Central memory CD8-positive, alpha-beta T cell (primary cell): ENCODE measurements around the gene NTN1.
A peak's percentile ranks its signal among the peaks of the same experiment; 100 is the strongest.
"Not testable (repeated sequence)": the region's sequence is repeated elsewhere in the genome, so short reads cannot be mapped to it uniquely, and the experiment has no call there.

Source experiments
- ATAC-seq: fragments of 150-1000 bp; cut with Tn5 transposase; replicated peaks from 2 replicates; pipeline ENCODE4 v1.10.0; 2022; ENCODE audit warnings: mild to moderate bottlenecking, moderate FRiP score, moderate number of reproducible peaks; ENCODE audit not compliant: poor library complexity, severe bottlenecking; ENCODE audit errors: extremely low read depth
- DNase-seq, 2 donors: peaks; one replicate each; pipeline ENCODE4 v3.0.0; 2021; ENCODE audit warnings: low spot score in 2 of 2
- H3K27ac Mint-ChIP-seq: one replicate; pipeline ENCODE4 v1.8.0; 2022; ENCODE audit warnings: low read depth, mild to moderate bottlenecking, moderate library complexity, mixed read lengths
- H3K27me3 Mint-ChIP-seq: one replicate; pipeline ENCODE4 v1.8.0; 2022; ENCODE audit warnings: mixed read lengths
- H3K36me3 Mint-ChIP-seq: one replicate; pipeline ENCODE4 v1.8.0; 2022; ENCODE audit warnings: mild to moderate bottlenecking, moderate library complexity, mixed read lengths; ENCODE audit not compliant: insufficient read depth
- H3K4me1 Mint-ChIP-seq: one replicate; pipeline ENCODE4 v1.8.0; 2022; ENCODE audit warnings: mixed read lengths
- H3K4me3 Mint-ChIP-seq: one replicate; pipeline ENCODE4 v1.8.0; 2022; ENCODE audit warnings: mild to moderate bottlenecking, moderate library complexity, mixed read lengths
- H3K9me3 Mint-ChIP-seq: one replicate; pipeline ENCODE4 v1.8.0; 2022; ENCODE audit warnings: mixed read lengths

The NTN1 gene

DNA sequence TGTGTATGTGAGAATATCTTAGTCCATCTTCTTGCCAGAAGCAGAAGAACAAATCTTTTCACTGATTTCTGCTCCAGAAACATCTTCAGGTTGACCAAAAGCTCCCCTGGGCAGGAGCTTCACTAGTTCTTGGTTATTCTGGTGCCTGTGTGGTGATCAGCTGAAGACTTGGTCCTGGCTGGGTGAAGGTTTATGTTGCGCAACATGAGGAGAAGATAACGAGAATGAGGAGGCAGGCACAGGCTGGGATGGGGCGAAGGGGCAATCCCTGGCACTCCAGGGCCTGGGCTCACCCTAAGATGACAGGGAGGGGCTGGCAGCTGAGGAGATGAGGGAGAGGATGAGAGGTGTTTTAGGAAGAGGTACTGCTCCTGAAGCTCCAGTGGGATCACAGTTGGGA is 232.0 kb downstream of the NTN1 start:
- no peak for ATAC-seq

DNA sequence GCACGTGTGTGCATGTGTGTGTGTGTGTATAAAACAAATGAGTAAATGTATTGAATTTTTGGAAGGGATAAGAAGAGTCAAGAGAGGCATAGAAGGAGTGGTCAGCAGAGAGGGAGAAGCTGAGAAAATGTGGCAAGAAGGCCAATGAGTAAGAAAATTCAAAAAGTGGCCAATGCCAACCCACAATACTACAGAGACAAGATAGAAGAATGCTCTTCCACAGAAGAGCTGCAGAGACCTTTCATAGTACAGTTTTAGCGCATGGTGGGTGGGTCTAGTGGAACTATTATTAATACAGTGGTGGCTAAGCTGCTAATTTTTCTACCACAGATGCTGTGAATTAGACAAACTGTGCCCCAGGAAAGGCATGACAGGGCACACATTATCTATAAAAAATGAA is 233.5 kb downstream of the NTN1 start:
- ATAC-seq (no peak), DNase-seq (no peak)
- no peaks in the 10 kb centered on the region for H3K9me3 Mint-ChIP-seq
- H3K4me3 Mint-ChIP-seq: no peak overlapping the region
- no peaks in the 10 kb centered on the region for H3K27me3 Mint-ChIP-seq
- peaks cover 8% of the 10 kb centered on the region for H3K36me3 Mint-ChIP-seq
- no peak overlapping the region for H3K27ac Mint-ChIP-seq
- peaks cover 22% of the 10 kb centered on the region for H3K4me1 Mint-ChIP-seq

More for the DNA sequence above, 232.0 kb downstream of the NTN1 start:
- no peak overlapping the region for H3K27ac Mint-ChIP-seq
- no peak overlapping the region for H3K4me3 Mint-ChIP-seq
- peaks cover 16% of the 10 kb centered on the region for H3K4me1 Mint-ChIP-seq
- H3K36me3 Mint-ChIP-seq: peaks cover 9% of the 10 kb centered on the region
- no peak for DNase-seq
- no peaks in the 10 kb centered on the region for H3K9me3 Mint-ChIP-seq
- H3K27me3 Mint-ChIP-seq: no peaks in the 10 kb centered on the region

DNA sequence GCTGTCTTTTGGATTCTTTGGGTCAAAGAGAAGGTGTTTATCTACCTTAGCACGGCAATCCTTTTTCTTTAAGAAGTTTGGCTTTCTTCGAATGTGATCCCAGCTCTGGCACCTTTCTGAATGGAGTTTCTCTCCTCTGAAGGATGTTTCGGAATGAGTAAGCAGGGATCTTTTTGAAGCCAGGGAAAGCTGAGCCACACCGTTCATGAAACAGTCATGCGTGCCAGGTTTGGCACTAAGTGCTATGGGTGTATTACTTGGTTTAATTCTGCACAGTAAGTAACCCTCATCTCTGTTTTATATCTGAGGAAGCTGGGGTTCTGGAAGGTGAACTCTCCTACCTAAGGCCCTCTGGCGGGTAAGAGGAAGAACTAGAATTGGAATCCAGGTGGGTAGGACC is 234.5 kb downstream of the NTN1 start:
- no peak overlapping the region for H3K4me3 Mint-ChIP-seq
- no peaks in the 10 kb centered on the region for H3K27me3 Mint-ChIP-seq
- no peak overlapping the region for H3K27ac Mint-ChIP-seq
- peaks cover 22% of the 10 kb centered on the region for H3K4me1 Mint-ChIP-seq
- ATAC-seq: no peak
- peaks cover 4% of the 10 kb centered on the region for H3K36me3 Mint-ChIP-seq
- no peaks in the 10 kb centered on the region for H3K9me3 Mint-ChIP-seq
- no peak for DNase-seq

DNA sequence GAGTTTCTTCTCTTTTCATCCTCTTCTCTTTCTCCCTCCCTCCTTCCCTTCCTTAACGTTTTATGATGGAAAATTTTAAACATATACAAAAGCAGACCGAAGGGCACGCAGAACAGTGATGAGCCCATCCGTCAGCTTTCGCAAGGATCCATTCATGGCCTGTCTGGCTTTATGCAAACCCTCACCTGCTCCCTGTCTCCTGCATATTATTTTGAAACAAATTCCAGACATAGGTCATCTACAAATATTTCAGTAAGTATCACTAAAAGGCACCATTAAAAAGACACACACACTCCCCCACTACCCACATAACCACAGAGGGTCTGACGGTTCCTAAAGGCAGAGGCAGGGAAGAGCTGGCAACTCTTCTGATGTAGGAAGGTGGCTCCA is 235.0 kb downstream of the NTN1 start:
- H3K27me3 Mint-ChIP-seq: no peaks in the 10 kb centered on the region
- H3K4me1 Mint-ChIP-seq: peaks cover 22% of the 10 kb centered on the region
- no peaks in the 10 kb centered on the region for H3K9me3 Mint-ChIP-seq
- no peak for ATAC-seq
- DNase-seq: no peak
- peak overlapping the region; percentile 25 for H3K27ac Mint-ChIP-seq
- peaks cover 4% of the 10 kb centered on the region for H3K36me3 Mint-ChIP-seq
- H3K4me3 Mint-ChIP-seq: no peak overlapping the region

- H3K4me3 Mint-ChIP-seq: no peak overlapping the region
- H3K27me3 Mint-ChIP-seq: no peaks in the 10 kb centered on the region
- H3K4me1 Mint-ChIP-seq: peaks cover 22% of the 10 kb centered on the region
- H3K27ac Mint-ChIP-seq: peak overlapping the region; percentile 25
- no peak for DNase-seq
- H3K9me3 Mint-ChIP-seq: no peaks in the 10 kb centered on the region
- H3K36me3 Mint-ChIP-seq: peaks cover 4% of the 10 kb centered on the region
- ATAC-seq: no peak
Observed at GRCh38 chr17:9256751-9257629, 235.7 kb downstream of the NTN1 start.

DNA sequence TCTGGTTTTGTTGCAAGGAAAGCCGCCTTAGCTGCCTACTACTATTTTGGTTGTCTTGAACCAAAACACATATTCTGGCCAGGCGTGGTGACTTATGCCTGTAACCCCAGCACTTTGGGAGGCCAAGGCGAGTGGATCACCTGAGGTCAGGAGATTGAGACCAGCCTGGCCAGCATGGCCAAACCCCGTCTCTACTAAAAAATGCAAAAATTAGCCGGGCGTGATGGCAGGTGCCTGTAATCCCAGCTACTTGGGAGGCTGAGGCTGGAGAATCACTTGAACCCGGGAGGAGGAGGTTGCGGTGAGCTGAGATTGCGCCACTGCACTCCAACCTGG is 236.3 kb downstream of the NTN1 start:
- not testable (repeated sequence) for H3K27me3 Mint-ChIP-seq, ATAC-seq, H3K9me3 Mint-ChIP-seq, H3K36me3 Mint-ChIP-seq, H3K4me3 Mint-ChIP-seq, DNase-seq, H3K27ac Mint-ChIP-seq
- H3K4me1 Mint-ChIP-seq: peaks cover 22% of the 10 kb centered on the region

DNA sequence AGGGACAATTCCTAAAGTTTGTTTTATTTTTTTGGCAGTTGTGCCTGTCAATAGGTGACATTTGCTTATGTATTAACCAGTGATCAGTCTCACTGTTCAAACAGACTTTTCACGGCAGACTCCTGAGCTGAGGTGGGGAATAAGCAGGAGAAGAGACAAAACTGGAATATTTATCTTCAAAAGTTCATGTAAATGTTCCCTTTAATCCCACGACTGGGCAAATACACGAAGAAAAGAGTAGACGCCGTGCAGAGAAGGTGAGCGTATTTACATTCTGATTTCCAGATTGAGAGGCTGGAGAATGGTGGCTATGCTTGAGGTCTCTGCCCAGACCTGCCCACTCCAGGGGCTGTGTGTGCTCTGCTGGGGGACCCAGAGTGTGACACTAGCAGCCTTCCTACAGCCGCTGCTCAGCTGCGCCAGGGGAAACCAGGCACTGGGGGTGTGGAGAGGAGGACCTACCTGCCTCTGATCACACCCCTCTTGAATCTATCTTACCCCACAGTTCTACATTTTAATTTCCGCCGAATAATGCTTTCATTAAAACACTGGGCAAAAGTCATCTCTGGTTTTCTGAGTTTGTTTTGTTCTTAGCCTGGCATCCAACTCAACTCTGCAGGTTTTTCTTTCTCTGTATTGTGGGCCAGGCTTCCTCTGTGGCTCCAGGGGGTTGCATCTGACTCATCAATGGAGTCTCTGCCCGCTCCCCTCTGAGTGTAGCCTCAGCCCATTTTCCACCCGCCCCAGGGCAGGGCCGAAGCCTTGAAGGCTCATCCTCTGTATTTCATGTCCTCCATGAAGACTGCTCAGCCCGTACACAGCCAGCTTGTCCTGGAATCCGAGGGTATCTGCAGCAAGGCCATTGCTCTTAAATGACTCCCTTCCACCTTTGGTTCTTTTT is 237.1 kb downstream of the NTN1 start:
- ATAC-seq (no peak), DNase-seq (no peak)
- peaks cover 15% of the 10 kb centered on the region for H3K4me1 Mint-ChIP-seq
- peaks cover 1% of the 10 kb centered on the region for H3K36me3 Mint-ChIP-seq
- H3K27me3 Mint-ChIP-seq: no peaks in the 10 kb centered on the region
- no peak overlapping the region for H3K27ac Mint-ChIP-seq
- no peaks in the 10 kb centered on the region for H3K9me3 Mint-ChIP-seq
- H3K4me3 Mint-ChIP-seq: no peak overlapping the region

DNA sequence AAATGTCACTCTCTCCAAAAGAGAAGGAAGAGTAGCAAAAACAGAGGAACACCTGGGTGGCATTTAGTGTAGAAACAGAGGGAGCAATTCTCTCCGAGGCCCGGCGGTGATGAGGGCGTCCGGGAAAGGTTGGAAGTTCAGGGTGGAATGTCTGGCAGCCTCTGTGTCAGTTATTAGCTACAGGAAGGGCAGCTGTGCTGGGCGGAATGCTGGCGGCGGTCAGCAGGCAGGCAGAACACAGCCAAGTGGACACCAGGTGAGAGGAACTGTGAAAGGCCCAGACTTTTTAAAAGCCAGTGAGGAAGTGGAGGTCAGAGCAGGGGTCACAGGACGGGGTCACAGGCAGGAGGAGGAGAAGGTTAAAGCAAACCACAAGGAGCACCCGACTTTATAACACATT is 238.1 kb downstream of the NTN1 start:
- Mint-ChIP-seq H3K27me3 (no peaks in the 10 kb centered on the region), H3K4me3 (no peak overlapping the region), H3K9me3 (no peaks in the 10 kb centered on the region), H3K27ac (no peak overlapping the region), H3K4me1 (peaks cover 11% of the 10 kb centered on the region), H3K36me3 (peaks cover 1% of the 10 kb centered on the region)
- ATAC-seq (no peak), DNase-seq (no peak)

- H3K4me3 Mint-ChIP-seq: no peak overlapping the region
- no peak overlapping the region for H3K27ac Mint-ChIP-seq
- peaks cover 11% of the 10 kb centered on the region for H3K4me1 Mint-ChIP-seq
- ATAC-seq: no peak
- no peaks in the 10 kb centered on the region for H3K9me3 Mint-ChIP-seq
- H3K36me3 Mint-ChIP-seq: no peaks in the 10 kb centered on the region
- no peaks in the 10 kb centered on the region for H3K27me3 Mint-ChIP-seq
- no peak for DNase-seq
Observed at GRCh38 chr17:9261081-9262012, 240.0 kb downstream of the NTN1 start.

GRCh38 chr17:9266031-9266680 is 244.8 kb downstream of the NTN1 start:
- no peak overlapping the region for H3K4me3 Mint-ChIP-seq
- H3K27ac Mint-ChIP-seq: no peak overlapping the region
- H3K4me1 Mint-ChIP-seq: no peaks in the 10 kb centered on the region
- DNase-seq (no peak), ATAC-seq (no peak)
- H3K9me3 Mint-ChIP-seq: no peaks in the 10 kb centered on the region
- no peaks in the 10 kb centered on the region for H3K27me3 Mint-ChIP-seq
- H3K36me3 Mint-ChIP-seq: peaks cover 3% of the 10 kb centered on the region

- peaks cover 3% of the 10 kb centered on the region for H3K36me3 Mint-ChIP-seq
- ATAC-seq (no peak), DNase-seq (no peak)
- no peak overlapping the region for H3K4me3 Mint-ChIP-seq
- H3K27me3 Mint-ChIP-seq: no peaks in the 10 kb centered on the region
- no peaks in the 10 kb centered on the region for H3K9me3 Mint-ChIP-seq
- H3K4me1 Mint-ChIP-seq: no peaks in the 10 kb centered on the region
- H3K27ac Mint-ChIP-seq: no peak overlapping the region
Observed at GRCh38 chr17:9266697-9267117, 245.4 kb downstream of the NTN1 start.

DNA sequence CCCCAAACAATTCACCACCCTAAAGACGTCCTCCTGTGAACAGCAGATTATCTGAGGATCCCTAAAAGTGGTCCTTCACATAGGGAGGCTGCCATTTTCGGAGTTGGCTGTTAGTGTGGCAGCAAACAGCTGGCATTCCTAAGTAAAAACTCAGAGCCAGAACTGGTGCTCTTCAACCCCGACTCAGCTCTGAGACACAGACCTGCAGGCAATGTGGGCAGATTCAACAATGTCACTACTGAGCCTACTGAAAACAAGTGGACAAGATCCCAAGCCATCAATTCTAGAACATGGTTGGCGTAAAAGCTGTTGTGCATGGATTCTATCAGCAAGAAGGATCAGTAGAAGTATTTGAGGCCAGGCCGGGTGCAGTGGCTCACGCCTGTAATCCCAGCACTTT is 247.2 kb downstream of the NTN1 start:
- ATAC-seq (no peak), DNase-seq (no peak)
- H3K27ac Mint-ChIP-seq: no peak overlapping the region
- H3K4me1 Mint-ChIP-seq: no peaks in the 10 kb centered on the region
- no peak overlapping the region for H3K4me3 Mint-ChIP-seq
- no peaks in the 10 kb centered on the region for H3K27me3 Mint-ChIP-seq
- H3K9me3 Mint-ChIP-seq: no peaks in the 10 kb centered on the region
- H3K36me3 Mint-ChIP-seq: peaks cover 6% of the 10 kb centered on the region
